Limb (tissue), 2 donors: ENCODE measurements around the gene FSCN2.
"Not testable (repeated sequence)": the region's sequence is repeated elsewhere in the genome, so short reads cannot be mapped to it uniquely, and the experiment has no call there.

Source experiments
- DNase-seq, 2 donors: peaks; one replicate each; pipeline ENCODE4 v3.0.0-alpha.2; 2016; ENCODE audit errors: extremely low spot score in 2 of 2

Gene FSCN2

GRCh38 chr17:81575836-81576235, 47.7 kb downstream of the FSCN2 start:
- no peak for DNase-seq

GRCh38 chr17:81576621-81577277, 48.6 kb downstream of the FSCN2 start:
- DNase-seq: no peak

DNA sequence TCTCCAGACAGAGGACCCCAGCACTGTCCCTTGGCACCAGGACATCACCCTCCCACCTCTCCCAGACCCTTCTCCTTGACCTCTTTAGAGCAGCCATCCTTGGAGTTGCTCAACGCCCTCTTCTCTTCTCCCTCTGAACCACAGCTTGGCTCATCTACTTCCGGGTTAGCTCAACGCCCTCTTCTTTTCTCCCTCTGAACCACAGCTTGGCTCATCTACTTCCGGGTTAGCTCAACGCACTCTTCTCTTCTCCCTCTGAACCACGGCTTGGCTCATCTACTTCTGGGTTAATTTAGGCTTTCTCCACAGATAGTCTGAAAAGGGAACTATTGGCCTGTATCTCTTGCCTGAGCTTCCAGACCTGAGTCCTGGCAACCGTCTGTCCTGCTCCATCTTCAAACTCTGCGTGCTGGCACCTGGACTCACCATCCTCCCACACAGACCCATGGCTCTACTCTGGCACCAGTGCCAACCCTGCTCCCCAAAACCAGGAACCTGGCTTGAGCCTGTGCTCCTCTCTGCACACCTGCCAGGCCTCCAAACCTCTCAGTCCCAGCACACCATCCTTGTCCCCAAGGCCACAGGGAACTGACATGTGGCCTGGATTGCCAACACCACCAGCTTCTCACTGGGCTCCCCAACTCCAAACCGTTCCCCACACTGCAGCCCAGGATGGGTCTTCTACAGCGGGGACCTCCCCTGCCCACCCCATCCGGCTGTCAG, 49.3 kb downstream of the FSCN2 start:
- no peak for DNase-seq

- DNase-seq: no peak
Observed at GRCh38 chr17:81578038-81578441, 49.9 kb downstream of the FSCN2 start.

- DNase-seq: no peak
Observed at GRCh38 chr17:81578561-81579225, 50.5 kb downstream of the FSCN2 start.

- no peak for DNase-seq
Observed at GRCh38 chr17:81579298-81579697, 51.1 kb downstream of the FSCN2 start.

DNA sequence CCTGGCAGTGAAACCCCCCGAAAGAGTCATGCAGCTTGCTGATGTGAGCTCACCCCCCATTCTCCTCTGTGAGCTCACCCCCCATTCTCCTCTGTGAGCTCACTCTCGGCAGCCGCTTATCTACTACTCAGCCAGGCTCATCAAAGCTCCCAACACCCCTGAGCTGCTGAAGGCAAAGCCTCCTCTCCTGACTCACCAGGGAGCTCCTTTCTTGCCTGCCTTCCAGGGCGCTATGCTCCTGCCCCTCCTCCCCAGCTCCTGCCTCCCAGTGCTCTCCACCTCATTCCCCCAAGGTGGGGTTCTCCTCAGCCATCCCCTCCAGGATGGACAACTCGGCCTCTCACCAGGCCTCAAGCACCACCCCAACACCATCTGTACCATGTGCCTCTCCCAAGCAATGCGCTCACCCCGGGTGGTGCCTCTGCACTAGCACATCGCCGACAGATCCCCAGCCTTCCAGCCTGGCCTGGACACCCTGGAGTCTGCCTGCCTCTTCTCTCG, 51.7 kb downstream of the FSCN2 start:
- no peak for DNase-seq

DNA sequence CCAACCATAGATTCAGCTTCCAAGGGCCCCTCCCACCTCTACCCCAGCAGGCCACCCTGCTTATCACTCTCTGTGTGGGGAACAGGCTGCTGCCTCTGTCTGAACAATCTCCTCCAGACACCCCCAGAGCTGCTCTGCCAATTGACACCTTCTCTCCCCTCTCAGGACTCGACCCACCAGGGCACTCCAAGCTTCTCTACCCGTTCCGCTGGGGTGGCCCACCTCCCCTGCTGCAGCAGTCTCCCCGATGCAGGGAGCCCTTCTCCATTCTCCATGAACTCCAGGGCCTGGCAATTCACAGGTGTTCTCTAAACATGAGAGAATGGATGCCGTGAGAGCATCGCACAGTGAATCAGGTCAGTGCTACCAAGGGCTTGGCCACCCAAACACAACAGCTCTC, 52.3 kb downstream of the FSCN2 start:
- DNase-seq: no peak

DNA sequence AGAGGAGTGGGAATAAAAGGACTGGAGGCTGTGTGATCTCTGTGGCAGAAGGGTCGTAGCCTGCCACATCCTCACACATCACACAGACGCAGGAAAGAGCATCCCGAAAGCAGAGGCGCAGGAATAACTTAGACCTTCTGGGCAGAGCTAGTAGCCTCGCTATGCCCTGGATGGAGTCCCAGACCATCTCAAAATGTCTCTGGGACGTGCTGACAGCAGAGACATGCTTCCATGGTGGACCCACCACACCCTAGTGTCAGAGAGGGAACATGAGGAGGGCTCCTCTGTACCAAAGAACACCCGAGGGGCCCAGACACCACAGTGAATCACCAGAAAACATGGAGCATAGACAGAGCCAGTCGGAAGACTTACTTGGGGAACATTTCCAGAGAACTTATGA, 53.6 kb downstream of the FSCN2 start:
- no peak for DNase-seq

GRCh38 chr17:81582341-81582740, 54.2 kb downstream of the FSCN2 start:
- no peak for DNase-seq

- no peak for DNase-seq
Observed at GRCh38 chr17:81582749-81583148, 54.6 kb downstream of the FSCN2 start.

- DNase-seq: no peak
Observed at GRCh38 chr17:81583589-81584342, 55.6 kb downstream of the FSCN2 start.

GRCh38 chr17:81584771-81585170, 56.6 kb downstream of the FSCN2 start:
- DNase-seq: not testable (repeated sequence)

- DNase-seq: no peak
Observed at GRCh38 chr17:81586096-81586495, 57.9 kb downstream of the FSCN2 start.
